Stimulated activated naive CD4-positive, alpha-beta T cell treated with Interleukin-2 at 50 U/mL for 16 hours (primary cell): ENCODE measurements around the gene MEX3A.

Source experiments
- DNase-seq: peaks from one replicate; lab custom pipeline; 2025; lab: John Stamatoyannopoulos, UW

MEX3A gene

GRCh38 chr1:156102633-156103511, 20.6 kb upstream of the MEX3A start:
- no peak for DNase-seq

- no peak for DNase-seq
Measured at GRCh38 chr1:156101880-156102279, 19.6 kb upstream of the MEX3A start.

DNA sequence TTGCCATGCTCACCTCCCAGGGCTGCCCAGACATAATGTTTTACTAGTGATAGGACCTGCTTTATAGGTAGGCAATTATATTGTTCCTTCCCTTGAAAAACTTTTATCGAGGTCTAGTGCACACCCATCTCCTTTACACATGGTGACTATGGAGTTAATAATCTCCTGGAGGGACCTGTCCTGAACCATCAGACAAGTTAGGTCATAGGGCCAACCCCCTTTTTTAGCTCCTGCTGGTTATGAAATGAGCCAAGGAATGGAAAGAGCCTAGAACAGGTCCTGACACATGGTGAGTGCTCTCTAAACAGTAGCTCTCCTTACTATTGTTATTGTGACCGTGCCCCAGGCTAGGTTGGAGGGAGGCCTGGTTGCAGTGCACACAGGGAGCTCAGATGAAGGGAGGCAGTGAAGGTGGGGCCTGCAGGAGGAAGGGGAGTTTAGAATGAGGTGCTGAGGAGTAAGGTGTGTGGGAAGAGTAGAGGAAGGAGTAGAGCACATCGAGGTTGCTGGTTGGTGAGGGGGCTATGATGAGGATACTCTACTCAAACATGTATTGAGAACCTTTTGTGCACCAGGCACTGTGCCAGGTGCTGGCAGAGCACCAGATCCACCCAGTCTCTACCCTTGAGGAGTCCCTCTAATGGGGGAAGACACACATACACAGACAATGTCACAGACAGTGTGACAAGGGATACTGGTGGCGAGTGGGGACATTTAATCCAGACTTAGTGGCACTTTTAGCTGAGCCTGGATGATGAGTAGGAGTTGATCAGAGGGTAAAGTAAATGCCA, 18.1 kb upstream of the MEX3A start:
- DNase-seq: no peak

DNA sequence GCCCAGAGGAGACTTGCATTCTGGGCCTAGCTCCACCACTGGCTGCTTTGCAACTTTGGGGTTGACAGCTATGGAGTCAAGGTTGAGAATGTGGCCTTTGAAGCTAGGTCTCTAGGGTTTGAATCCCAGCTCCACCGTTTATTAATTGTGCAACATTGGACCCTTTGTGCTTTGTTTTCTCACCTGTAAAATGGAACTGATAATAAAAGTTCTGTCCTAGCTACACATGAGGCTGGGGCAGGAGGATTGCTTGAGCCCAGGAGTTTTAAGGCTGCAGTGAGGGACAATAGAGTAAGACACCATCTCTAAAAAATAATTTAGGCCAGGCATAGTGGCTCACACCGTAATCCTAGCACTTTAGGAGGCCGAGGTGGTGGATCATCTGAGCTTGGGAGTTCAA, 17.0 kb upstream of the MEX3A start:
- no peak for DNase-seq

DNA sequence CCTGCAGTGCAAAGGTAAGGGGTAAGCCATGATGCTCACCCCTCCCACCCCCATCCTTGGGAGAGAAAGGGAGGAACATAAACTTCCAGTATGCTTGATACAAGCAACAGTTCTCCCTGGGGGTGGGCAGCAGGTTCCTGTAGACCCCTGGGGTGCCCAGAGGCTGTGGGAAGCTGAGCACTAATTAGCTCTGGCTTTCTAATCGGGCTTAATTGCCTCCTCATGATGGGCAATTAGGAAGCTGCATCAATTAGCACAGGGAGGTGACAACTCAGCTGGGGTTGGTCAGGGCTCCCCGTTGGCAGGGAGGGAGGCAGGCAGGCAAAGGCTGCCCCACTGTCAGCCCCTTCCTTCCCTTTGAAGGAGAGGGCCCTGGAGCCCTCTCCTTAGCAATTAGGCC, 16.5 kb upstream of the MEX3A start:
- DNase-seq: no peak

GRCh38 chr1:156097499-156098178, 15.4 kb upstream of the MEX3A start:
- DNase-seq: peak; percentile 69

GRCh38 chr1:156096640-156097391, 14.6 kb upstream of the MEX3A start:
- DNase-seq: peak; percentile 93

DNA sequence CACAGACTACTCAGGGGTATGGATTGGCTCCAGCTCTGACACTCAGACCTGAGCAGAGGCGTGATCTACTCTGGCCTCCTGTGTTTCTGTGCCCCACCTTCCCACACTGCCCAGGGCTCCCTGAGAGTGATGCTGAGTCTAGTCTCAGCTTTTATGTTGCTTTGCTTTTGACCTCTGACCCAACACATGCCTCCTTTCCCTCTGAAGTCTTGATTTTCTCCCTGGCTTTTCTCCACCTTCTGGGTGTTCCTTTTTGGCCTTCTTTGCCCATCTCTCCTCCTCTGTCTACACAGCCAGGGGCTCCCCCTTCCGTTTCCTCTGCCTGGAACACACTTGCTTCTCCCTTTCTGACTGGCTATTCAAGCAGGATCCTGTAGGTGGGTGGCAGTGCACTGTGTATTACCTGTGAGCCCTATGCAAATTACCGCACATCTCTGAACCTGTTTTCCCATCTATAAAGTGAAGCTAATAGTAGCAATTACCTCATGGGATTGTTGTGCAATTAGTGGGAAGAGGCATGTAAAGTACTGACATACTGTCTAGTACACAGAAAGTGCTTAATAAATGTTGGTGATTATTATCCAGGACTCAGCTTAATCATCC, 13.7 kb upstream of the MEX3A start:
- no peak for DNase-seq

- no peak for DNase-seq
Measured at GRCh38 chr1:156091610-156092009, 9.3 kb upstream of the MEX3A start.

GRCh38 chr1:156090840-156091188, 8.5 kb upstream of the MEX3A start:
- peak; percentile 84 for DNase-seq

- no peak for DNase-seq
Measured at GRCh38 chr1:156090138-156090839, 8.0 kb upstream of the MEX3A start.

GRCh38 chr1:156089704-156090103, 7.4 kb upstream of the MEX3A start:
- no peak for DNase-seq

- DNase-seq: no peak
Measured at GRCh38 chr1:156086256-156086662, 4.0 kb upstream of the MEX3A start.

- no peak for DNase-seq
Measured at GRCh38 chr1:156083800-156084790, 1.8 kb upstream of the MEX3A start.

- DNase-seq: no peak
Measured at GRCh38 chr1:156081917-156082308, 352 bp downstream of the MEX3A start.

DNA sequence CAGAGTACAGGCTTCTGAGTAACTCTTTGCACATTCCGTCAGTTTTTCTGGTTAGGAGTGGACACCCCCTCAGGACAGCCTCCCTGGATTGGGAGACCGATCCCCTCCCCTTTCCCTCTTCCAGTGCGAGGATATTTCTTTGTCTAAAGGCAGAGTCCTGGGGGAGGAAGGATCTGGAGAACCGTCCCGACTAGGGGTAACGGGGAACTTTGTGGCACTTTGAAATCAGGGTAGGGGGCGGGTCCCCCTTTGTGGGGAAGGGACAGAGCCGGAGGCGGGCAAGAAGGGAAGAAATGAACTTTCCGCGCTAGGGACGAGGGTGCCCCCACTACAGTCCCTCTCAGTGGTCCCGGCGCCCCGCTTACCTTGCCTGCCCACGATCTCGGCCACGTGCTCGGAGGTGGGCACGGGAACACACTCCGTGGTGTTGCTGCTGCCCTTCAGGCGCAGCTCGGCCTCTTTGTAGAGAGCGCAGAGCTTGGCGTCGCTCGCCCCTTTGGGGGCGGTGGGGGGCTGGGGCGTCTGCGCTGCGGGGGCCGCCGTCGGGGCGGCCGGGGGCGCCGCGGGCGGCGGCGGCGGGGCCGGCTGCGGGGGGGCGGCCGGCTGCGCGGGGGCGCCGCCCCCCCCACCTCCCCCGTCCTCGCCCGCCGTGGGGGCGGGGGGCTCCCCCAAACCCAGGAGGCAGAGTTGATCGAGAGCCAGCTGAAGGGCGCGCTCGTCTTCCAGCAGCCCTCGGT, 917 bp downstream of the MEX3A start:
- DNase-seq: no peak

DNA sequence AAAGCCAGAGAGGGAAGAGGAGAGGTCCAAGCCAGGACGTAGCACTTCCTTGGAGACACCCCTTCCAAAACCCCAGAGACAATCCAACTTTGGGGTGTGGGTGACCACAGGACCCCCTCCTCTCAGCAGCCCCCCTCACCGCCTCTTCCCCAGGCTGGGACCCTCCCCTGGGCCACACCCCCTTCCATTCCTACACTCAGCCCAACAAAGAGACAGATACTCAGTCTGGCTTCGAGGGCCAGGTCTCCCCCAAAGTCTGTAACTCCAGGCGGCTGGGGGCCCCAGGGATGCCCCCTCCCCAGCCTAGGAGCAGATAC, 1.4 kb downstream of the MEX3A start:
- no peak for DNase-seq

- no peak for DNase-seq
Measured at GRCh38 chr1:156080241-156080862, 1.9 kb downstream of the MEX3A start.

- no peak for DNase-seq
Measured at GRCh38 chr1:156079762-156080161, 2.5 kb downstream of the MEX3A start.
